Left forelimb (tissue), 1 donor: ENCODE data around the gene KIF4B.
"Not testable (repeated sequence)": the region's sequence is repeated elsewhere in the genome, so short reads cannot be mapped to it uniquely, and the experiment has no call there.

Experiments
- DNase-seq: peaks from one replicate; pipeline ENCODE4 v3.0.0-alpha.2; 2018; ENCODE audit warnings: low spot score

Gene KIF4B, protein sequence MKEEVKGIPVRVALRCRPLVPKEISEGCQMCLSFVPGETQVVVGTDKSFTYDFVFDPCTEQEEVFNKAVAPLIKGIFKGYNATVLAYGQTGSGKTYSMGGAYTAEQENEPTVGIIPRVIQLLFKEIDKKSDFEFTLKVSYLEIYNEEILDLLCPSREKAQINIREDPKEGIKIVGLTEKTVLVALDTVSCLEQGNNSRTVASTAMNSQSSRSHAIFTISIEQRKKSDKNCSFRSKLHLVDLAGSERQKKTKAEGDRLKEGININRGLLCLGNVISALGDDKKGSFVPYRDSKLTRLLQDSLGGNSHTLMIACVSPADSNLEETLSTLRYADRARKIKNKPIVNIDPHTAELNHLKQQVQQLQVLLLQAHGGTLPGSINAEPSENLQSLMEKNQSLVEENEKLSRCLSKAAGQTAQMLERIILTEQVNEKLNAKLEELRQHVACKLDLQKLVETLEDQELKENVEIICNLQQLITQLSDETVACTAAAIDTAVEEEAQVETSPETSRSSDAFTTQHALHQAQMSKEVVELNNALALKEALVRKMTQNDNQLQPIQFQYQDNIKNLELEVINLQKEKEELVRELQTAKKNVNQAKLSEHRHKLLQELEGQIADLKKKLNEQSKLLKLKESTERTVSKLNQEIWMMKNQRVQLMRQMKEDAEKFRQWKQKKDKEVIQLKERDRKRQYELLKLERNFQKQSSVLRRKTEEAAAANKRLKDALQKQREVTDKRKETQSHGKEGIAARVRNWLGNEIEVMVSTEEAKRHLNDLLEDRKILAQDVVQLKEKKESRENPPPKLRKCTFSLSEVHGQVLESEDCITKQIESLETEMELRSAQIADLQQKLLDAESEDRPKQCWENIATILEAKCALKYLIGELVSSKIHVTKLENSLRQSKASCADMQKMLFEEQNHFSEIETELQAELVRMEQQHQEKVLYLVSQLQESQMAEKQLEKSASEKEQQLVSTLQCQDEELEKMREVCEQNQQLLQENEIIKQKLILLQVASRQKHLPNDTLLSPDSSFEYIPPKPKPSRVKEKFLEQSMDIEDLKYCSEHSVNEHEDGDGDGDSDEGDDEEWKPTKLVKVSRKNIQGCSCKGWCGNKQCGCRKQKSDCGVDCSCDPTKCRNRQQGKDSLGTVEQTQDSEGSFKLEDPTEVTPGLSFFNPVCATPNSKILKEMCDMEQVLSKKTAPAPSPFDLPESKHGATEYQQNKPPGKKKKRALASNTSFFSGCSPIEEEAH

GRCh38 chr5:155013526-155013925 lies at the start of gene KIF4B:
TSS of gene KIF4B (plus strand) at chr5:155013755. CDS start at chr5:155013860, 105 bp downstream.
- no peak for DNase-seq

DNA sequence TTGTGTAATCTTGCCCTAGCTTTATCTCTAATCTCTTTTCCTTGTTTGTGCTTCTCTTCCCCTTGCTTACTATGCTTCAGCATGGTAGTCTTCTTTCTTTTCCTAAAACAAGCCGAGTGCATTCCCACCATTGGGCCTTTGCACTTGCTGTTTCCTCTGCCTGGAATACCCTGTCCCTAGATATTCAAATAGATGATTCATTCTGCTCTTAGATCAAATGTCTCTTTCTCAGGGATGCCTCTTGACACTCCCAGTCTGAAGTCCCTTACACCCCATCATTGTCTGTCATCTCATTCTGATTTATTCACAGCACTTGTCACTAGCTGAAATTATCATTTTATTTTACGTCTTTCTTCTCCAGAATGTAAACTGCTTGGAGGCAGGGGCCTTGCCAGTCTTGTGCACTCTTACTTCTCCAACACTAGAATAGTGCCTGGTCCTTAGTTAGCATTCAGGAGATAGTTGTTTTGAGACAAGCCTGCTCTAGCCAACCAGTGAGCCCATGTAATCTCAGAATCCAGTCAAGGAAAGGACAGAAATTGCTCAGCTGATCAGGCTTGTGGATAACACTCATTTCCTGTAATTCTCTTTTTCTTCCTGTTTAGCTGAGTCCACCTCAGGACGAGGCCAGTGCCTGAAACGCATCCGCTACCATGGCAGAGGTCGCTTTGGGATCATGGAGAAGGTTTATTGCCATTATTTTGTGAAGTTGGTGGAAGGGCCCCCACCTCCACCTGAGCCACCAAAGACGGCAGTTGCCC lies 47.3 kb upstream of the KIF4B start:
- no peak for DNase-seq

DNA sequence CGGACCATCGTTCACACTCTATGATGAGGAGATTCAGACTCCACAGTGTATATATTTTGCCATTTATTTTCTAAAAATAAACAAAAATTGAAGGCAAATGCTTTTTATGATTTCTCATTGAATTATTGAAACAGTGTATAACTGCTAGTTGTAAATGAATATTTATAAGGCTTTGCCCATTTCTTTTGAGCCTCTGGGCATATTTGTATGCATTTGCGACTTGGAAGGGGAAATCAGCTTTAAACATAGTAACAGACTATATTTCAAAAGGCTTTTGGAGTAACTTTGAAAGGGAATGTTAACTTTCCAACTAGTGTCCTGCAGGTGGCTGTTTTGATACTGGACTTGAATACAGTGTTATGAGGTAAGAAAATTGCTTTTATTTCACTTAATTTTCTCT lies 46.7 kb upstream of the KIF4B start:
- DNase-seq: no peak

DNA sequence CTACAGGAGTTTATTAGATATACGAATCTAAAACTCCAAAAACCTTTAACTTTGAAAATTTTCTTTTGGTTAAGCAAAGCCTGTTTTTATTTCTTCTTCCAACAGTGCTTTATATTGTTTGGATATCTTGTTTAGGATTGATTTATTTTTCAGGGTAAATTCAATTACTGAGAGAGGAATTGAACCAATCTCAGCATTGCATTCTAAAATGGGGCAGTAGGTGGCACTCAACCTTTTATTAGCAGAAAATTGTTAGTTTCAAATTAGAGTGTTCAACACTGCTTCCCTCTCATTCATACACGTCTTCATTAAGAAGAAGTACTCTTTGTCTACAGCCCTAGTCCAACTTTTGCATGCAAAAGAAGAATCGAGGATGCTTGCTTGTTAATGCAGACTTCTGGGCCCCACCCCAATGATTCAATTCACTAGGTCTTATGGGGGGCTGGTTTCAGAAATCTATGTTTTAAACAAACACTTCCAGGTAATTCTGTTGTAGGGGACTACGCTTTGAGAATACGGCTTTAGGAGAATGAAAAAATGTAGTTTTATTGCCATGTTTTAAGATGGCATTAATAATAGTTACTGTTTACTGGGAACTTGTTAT lies 46.0 kb upstream of the KIF4B start:
- no peak for DNase-seq

- no peak for DNase-seq
Observed at GRCh38 chr5:154968953-154969352, 44.6 kb upstream of the KIF4B start.

- no peak for DNase-seq
Observed at GRCh38 chr5:154970759-154971158, 42.8 kb upstream of the KIF4B start.

- DNase-seq: no peak
Observed at GRCh38 chr5:154971501-154971900, 42.1 kb upstream of the KIF4B start.

- DNase-seq: no peak
Observed at GRCh38 chr5:154972476-154973080, 41.0 kb upstream of the KIF4B start.

GRCh38 chr5:154976082-154976481 lies 37.5 kb upstream of the KIF4B start:
- DNase-seq: not testable (repeated sequence)

DNA sequence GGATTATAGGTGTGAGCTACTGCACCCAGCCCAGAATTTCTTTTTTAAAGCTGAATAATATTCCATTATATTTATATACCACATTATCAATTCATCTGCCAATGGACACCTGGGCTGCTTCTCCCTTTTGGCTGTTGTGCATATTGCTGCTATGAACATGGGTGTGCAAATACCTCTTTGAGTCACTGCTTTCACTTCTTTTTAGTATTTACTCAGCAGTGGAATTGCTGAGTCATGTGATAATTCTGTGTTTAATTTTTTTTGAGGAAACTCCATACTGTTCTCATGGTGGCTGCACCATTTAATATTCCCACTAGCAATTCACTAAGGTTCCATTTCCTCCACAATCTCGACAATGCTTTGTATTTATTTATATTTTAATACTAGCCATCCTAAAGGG lies 36.1 kb upstream of the KIF4B start:
- no peak for DNase-seq

DNA sequence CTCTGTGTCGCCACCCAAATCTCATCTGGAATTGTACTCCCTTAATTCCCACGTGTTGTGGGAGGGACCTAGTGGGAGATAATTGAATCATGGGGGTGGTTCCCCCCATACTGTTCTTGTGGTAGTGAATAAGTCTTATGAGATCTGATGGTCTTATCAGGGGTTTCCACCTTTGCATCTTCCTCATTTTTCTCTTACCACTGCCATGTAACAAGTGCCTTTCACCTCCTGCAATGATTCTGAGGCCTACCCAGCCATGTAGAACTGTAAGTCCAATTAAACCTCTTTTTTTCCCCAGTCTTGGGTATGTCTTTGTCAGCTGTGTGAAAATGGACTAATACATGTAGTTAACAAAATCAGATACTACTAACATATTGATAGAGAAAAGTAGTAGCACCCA lies 35.3 kb upstream of the KIF4B start:
- not testable (repeated sequence) for DNase-seq

DNA sequence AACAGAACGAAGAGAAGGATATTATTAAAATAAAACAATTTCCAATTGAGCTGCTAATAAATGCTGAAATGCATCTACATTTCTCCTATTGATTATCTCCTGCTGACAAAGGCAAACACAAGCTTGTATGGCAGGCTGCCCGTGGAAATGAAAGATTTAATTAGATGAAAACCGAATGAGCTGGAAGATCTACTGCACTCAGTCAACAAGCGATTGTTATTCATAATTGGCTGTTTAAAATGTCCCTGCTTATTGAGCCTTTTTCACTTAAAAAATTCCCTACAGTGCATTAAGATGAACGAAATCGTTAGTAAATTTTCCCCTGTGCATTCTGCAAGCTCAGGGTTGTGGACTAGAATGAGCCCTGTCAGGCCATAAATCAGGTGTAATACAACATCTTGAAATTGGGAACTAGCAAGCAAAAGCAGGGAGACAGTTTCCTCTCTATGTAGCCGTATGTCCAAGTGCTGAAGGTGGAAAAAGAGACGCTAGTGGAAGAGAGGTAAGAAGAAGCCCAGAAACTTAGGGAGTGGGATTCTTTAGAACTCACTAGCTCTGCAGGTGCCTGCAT lies 28.5 kb upstream of the KIF4B start:
- no peak for DNase-seq

DNA sequence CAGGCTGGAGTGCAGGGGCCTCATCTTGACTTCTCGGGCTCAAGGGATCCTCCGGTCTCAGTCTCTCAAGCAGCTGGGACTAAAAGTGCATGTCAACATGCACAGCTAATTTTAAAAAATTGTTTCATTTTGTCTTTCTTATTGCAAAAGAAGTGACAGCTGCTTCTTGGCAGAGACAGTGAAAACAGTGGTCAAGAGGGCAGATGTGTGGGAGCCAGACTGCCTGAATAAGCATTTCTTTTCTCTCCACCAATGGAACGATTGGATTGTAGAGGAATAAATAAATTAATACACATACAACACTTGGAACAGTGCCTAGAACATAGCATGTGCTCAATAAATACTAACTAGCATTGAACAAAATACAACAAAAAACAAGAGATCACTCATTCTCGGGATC lies 27.4 kb upstream of the KIF4B start:
- DNase-seq: no peak

DNA sequence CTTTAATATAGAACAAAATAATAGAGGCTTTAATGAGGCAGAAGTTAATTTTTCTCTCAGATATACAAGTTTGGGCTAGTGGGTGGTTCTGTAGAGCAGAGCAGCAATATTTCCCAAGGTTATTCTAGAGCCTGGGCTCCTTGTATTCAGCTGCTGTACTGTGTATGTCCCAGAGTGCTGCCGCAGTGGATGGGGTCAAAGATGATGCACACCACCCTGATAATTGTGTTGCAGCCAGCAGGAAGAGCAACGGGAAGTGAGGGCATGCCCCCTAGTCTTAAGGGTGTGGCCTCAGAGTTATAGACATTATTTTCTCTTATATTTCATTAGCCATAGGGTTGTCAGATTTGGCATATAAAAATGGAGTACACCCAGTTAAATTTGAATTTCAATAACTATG lies 23.9 kb upstream of the KIF4B start:
- no peak for DNase-seq

GRCh38 chr5:154993461-154993860 lies 20.1 kb upstream of the KIF4B start:
- DNase-seq: no peak

GRCh38 chr5:154995679-154996078 lies 17.9 kb upstream of the KIF4B start:
- DNase-seq: no peak

DNA sequence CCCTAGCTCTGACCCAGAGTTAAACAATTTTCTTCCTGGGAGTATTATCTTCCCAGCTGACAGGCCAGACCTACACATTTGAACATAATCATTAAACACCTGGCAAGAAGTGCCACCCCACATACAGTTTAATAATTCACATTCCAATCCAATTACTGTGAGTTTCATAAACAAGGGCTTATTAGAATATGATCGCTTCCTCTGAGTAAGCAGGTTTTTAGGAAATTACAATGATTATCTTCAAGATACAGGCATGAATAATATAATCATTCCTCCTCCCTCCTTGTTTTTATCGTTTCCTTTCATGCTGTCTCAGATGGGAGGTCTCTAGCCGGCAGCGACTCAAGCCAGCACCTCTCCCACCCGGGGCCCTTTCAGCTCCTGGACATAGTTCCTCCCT lies 15.8 kb upstream of the KIF4B start:
- DNase-seq: no peak

DNA sequence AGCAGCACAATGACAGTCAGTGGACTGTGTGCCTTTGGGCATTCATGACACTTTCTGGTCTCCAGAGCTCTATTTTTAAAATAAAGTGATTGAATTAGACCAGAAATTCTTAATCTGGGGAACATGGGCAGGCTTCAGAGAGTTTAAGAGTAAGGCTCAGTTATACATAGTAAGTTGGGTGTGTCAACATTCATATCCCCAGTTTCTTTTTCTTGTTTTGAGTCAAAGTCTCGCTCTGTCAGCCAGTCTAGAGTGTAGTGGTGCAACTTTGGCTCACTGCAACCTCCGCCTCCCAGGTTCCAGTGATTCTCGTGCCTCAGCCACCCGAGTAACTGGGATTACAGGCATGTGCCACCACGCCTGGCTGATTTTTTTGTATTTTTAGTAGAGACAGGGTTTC lies 13.7 kb upstream of the KIF4B start:
- no peak for DNase-seq

DNA sequence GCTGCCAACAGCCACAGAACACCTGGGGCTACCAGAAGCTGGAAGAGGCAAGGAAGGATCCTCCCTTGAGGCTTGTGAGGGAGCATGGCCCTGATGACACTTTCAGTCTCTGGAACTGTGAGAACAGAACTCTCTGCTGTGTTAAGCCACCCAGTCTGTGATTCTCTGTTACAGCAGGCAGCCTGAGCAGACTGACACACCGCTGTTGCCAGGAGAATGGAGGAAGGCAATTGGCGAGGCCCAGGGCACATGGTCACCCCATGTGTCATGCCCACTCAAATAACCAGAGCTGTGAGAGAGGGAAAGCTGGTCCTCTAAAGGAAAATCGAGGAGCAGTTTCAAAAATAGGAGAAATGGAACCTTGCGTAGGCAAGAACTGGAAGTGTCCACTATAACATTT lies 12.0 kb upstream of the KIF4B start:
- DNase-seq: no peak

GRCh38 chr5:155002722-155003121 lies 10.8 kb upstream of the KIF4B start:
- DNase-seq: not testable (repeated sequence)
